Measurements from ENCODE around the gene CCDC40.
A peak's percentile ranks its signal among the peaks of the same experiment; 100 is the strongest.

DNA sequence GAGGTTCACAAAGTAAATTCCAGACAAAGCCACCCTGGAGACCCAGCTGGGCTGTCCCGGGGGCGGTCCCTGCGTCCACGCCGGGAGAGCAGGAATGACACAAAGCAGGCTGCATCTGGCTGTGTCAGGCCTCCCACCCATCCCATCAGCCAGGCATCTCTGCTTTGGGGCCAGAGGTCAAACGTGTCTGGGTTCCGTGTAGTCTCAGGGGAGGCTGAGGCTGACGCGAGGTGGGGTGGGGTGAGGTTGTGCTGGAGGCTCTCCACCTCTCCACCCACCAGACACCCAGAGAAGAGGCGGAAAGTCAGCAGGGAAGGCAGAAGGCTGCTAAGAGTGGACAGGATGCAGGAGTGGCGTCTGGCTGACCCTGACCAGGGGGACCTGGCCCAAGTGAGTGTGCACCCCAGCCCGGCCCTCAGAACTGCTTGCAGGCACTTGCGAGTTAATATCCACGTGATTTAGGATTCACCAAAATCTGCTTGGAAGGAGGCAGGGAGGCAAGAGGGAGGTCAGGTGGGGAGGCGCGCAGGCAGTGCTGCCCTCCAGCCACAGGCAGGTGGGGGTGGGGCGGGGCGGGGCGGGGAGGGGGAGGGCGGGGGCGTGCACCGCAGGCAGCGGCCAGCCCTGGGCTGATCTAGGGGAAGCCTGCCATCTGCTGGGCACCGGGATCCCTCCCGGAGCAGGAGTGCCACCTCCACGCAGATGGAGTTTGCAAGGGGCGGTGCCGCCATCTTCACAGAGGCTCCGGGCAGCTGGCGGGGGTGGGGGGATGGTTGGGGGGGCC lies 45.1 kb upstream of the CCDC40 start:
- TF ChIP-seq TAF1 (IDR thresholded peaks at IDR 0.05; ENCODE audit: borderline replicate concordance, insufficient read depth, low read length), result no peak
- no peak for TF ChIP-seq POLR2AphosphoS5 (IDR thresholded peaks at IDR 0.05; ENCODE audit: low read depth, low read length)
- TF ChIP-seq, protein P1, sequence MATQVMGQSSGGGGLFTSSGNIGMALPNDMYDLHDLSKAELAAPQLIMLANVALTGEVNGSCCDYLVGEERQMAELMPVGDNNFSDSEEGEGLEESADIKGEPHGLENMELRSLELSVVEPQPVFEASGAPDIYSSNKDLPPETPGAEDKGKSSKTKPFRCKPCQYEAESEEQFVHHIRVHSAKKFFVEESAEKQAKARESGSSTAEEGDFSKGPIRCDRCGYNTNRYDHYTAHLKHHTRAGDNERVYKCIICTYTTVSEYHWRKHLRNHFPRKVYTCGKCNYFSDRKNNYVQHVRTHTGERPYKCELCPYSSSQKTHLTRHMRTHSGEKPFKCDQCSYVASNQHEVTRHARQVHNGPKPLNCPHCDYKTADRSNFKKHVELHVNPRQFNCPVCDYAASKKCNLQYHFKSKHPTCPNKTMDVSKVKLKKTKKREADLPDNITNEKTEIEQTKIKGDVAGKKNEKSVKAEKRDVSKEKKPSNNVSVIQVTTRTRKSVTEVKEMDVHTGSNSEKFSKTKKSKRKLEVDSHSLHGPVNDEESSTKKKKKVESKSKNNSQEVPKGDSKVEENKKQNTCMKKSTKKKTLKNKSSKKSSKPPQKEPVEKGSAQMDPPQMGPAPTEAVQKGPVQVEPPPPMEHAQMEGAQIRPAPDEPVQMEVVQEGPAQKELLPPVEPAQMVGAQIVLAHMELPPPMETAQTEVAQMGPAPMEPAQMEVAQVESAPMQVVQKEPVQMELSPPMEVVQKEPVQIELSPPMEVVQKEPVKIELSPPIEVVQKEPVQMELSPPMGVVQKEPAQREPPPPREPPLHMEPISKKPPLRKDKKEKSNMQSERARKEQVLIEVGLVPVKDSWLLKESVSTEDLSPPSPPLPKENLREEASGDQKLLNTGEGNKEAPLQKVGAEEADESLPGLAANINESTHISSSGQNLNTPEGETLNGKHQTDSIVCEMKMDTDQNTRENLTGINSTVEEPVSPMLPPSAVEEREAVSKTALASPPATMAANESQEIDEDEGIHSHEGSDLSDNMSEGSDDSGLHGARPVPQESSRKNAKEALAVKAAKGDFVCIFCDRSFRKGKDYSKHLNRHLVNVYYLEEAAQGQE (IDR thresholded peaks at IDR 0.05; ENCODE audit: insufficient read depth in 1 of 2, low read depth in 2 of 2, low read length in 2 of 2), result no peak
- peak; percentile 71 for TF ChIP-seq FOXP2 (optimal IDR thresholded peaks at IDR 0.05; ENCODE audit: borderline replicate concordance, extremely low read depth, extremely low read length, insufficient read depth)
- no peak for TF ChIP-seq SIN3A (IDR thresholded peaks at IDR 0.05; ENCODE audit: borderline replicate concordance, insufficient read depth, low read length)

All from PFSK-1 (cell line).